WERI-Rb-1 (cell line): ENCODE data around the gene R3HDM2.
"Not testable (repeated sequence)": the region's sequence is repeated elsewhere in the genome, so short reads cannot be mapped to it uniquely, and the experiment has no call there.

Experiments used
- DNase-seq: peaks from one replicate; pipeline ENCODE4 v3.0.0-alpha.2; 2020
- H3K27ac ChIP-seq: fragments of 250-450 bp; sonication (Bioruptor Pico); 2 replicates; pipeline ENCODE4 v1.5.1; 2020; ENCODE audit warnings: mild to moderate bottlenecking, moderate library complexity
- H3K27me3 ChIP-seq: fragments of 250-450 bp; sonication (Bioruptor Pico); 2 replicates; pipeline ENCODE4 v1.5.1; 2021; ENCODE audit warnings: mild to moderate bottlenecking, low read depth, moderate library complexity; ENCODE audit not compliant: insufficient read depth, severe bottlenecking
- H3K36me3 ChIP-seq: fragments of 250-450 bp; sonication (Bioruptor Pico); 2 replicates; pipeline ENCODE4 v1.5.1; 2020; ENCODE audit warnings: mild to moderate bottlenecking, moderate library complexity
- H3K4me3 ChIP-seq: 2 replicates; pipeline ENCODE4 v1.5.1; 2011; ENCODE audit warnings: low read depth, mild to moderate bottlenecking, control low read depth, low read length
- H3K9me3 ChIP-seq: fragments of 250-450 bp; sonication (Bioruptor Pico); 2 replicates; pipeline ENCODE4 v1.5.1; 2021; ENCODE audit warnings: mild to moderate bottlenecking, moderate library complexity; ENCODE audit not compliant: severe bottlenecking
- CTCF ChIP-seq: IDR thresholded peaks from 2 replicates; pipeline ENCODE4 v1.5.1; 2011; ENCODE audit warnings: low read depth, mild to moderate bottlenecking, control low read depth, inconsistent platforms, low read length

The R3HDM2 gene

DNA sequence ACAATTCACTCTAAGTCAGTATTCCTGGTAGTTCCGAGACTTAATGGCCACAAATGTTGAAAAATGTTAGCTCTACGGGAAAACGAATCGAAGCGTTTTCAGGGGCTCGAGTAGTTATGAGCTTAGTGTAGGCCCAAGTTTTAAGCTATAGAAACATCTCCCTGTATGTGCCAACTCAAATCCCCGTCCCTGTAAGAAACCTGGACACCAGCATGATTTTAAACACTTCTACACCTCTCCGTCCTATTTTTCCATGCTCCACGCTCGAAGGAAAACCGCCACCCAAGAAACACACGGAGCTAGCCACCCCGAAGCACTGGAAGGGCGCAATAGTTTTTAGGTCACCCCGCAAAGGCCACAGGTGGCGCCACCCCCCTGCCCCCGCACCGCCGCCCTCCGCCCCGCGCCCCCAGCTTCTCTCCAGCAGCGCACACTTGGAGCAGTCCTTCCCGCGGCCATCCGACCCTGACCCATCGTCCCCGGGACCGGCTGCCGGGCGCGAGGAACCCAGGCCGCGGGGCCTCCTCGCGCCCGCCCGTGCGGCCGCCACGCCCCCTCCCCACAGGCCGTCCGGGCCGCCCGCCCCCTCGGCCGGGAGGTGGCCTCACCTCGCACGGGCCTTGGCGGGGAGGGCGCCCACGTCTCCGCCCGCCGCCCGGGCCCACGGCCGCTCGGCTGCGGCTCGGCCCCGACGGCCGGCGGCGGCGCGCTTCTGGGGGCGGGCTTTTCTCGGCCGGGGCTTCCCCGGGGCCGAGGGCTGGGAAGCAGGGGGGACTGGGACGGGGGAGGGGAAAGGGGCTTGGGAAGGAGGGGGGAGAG lies 522 bp downstream of the R3HDM2 start:
- Histone ChIP-seq H3K4me3 (peak overlapping the region; percentile 64), H3K27ac (peak overlapping the region; percentile 84), H3K36me3 (0 out of 2 replicates have a peak, but pooled peaks cover 3% of the 10 kb centered on the region), H3K27me3 (no peaks in the 10 kb centered on the region), H3K9me3 (no peaks in the 10 kb centered on the region)
- DNase-seq: no peak
- no peak for TF ChIP-seq CTCF

- no peaks in the 10 kb centered on the region for H3K27me3 ChIP-seq
- peaks cover 2% of the 10 kb centered on the region for H3K9me3 ChIP-seq
- H3K4me3 ChIP-seq: peak overlapping the region; percentile 64
- no peak for DNase-seq
- peak overlapping the region; percentile 84 for H3K27ac ChIP-seq
- H3K36me3 ChIP-seq: 0 out of 2 replicates have a peak, but pooled peaks cover 4% of the 10 kb centered on the region
- TF ChIP-seq CTCF: no peak
Measured at GRCh38 chr12:57429473-57430111, 1.3 kb downstream of the R3HDM2 start.

DNA sequence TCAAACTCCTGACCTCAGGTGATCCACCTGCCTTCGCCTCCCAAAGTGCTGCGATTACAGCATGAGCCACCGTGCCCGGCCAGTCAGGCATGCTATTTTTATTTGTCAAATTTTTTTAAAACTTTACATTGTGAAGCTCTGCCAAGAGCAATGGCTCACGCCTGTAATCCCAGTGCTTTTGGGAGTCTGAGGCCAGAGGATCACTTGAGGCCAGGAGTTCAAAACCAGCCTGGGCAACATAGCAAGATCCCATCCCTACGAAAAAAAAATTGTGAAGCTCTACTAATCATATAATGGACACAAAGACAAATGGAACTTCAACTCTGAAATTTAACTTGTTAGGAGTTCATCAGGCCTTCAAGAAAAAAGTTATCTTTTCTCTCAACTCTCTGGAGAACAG lies 1.9 kb downstream of the R3HDM2 start:
- no peak for DNase-seq
- no peak overlapping the region for H3K4me3 ChIP-seq
- TF ChIP-seq CTCF: no peak
- peaks cover 2% of the 10 kb centered on the region for H3K9me3 ChIP-seq
- H3K27me3 ChIP-seq: no peaks in the 10 kb centered on the region
- H3K36me3 ChIP-seq: 0 out of 2 replicates have a peak, but pooled peaks cover 4% of the 10 kb centered on the region
- no peak overlapping the region for H3K27ac ChIP-seq

GRCh38 chr12:57426948-57427347 lies 3.9 kb downstream of the R3HDM2 start:
- peaks cover 11% of the 10 kb centered on the region for H3K36me3 ChIP-seq
- not testable (repeated sequence) for H3K27ac ChIP-seq, H3K27me3 ChIP-seq, H3K4me3 ChIP-seq, H3K9me3 ChIP-seq, DNase-seq

- no peaks in the 10 kb centered on the region for H3K27me3 ChIP-seq
- TF ChIP-seq CTCF: no peak
- no peak for DNase-seq
- peaks cover 2% of the 10 kb centered on the region for H3K9me3 ChIP-seq
- no peak overlapping the region for H3K27ac ChIP-seq
- H3K4me3 ChIP-seq: no peak overlapping the region
- peaks cover 9% of the 10 kb centered on the region for H3K36me3 ChIP-seq
Measured at GRCh38 chr12:57420482-57420881, 10.4 kb downstream of the R3HDM2 start.

DNA sequence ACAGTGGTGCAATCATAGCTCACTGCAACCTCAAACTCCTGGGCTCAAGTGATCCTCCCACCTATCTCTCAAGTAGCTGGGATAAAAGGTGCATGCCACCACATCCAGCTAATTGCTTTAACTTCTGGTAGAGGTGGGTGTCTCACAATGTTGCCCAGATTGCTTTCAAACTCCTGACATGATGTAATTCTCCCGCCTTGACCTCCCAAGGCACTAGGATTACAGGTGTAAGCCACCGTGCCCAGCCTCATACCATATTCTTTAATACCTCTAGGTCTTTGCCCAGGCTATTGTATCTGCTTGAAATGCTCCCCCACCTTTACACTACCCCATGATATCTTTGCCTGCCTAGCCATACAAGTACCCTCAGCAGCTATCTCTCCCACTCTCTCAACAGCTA lies 11.3 kb downstream of the R3HDM2 start:
- Histone ChIP-seq H3K4me3 (no peak overlapping the region), H3K27me3 (no peaks in the 10 kb centered on the region), H3K9me3 (no peaks in the 10 kb centered on the region), H3K27ac (no peak overlapping the region), H3K36me3 (peaks cover 7% of the 10 kb centered on the region)
- no peak for DNase-seq
- no peak for TF ChIP-seq CTCF
